ENCODE results near the gene ANKRD6. TPM values are rescaled to one million over a fixed set of nuclear protein-coding genes. Genes with fewer than 3 reads are reported as not detected.

ANKRD6 gene
- total RNA-seq, 1 experiment from 2014 or later: 25.4 TPM

DNA sequence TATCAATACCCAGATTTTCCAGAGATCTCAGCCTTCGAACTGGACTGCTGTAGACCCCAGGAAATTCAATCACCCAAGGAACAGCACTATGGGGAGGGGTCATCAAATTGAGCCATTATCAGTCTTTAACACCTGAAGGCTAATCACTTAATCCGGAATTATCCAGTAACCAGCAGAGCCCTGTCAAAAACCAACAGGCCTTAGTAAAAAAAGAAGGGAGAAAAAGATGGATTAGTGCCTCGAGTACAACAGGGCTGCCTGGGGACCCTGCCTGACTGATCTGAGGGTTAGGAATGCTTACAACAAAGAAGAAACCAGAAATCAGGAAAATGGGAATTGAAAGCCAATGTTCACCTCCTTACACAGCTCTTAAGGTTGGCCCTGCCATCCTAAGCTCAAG lies 28.4 kb upstream of the ANKRD6 start:
- ChIA-PET POLR2A (ENCODE audit: low non-redundant PET) (no interaction called here), CTCF (no interaction called here)
- no TSS peak for BruUV-seq (replicated peaks)
- no peaks in the 10 kb centered on the region for H3K36me3 ChIP-seq (ENCODE audit: insufficient read depth, low read length, poor library complexity, severe bottlenecking)
- no peak overlapping the region for H3K4me3 ChIP-seq (ENCODE audit: low read depth, low read length, poor library complexity, severe bottlenecking)
- no peak for DNase-seq (ENCODE audit: low spot score)
- no peaks in the 10 kb centered on the region for H3K27me3 ChIP-seq (replicated peaks; ENCODE audit: insufficient read depth, low read depth, low read length, poor library complexity)
- TF ChIP-seq, protein P1, sequence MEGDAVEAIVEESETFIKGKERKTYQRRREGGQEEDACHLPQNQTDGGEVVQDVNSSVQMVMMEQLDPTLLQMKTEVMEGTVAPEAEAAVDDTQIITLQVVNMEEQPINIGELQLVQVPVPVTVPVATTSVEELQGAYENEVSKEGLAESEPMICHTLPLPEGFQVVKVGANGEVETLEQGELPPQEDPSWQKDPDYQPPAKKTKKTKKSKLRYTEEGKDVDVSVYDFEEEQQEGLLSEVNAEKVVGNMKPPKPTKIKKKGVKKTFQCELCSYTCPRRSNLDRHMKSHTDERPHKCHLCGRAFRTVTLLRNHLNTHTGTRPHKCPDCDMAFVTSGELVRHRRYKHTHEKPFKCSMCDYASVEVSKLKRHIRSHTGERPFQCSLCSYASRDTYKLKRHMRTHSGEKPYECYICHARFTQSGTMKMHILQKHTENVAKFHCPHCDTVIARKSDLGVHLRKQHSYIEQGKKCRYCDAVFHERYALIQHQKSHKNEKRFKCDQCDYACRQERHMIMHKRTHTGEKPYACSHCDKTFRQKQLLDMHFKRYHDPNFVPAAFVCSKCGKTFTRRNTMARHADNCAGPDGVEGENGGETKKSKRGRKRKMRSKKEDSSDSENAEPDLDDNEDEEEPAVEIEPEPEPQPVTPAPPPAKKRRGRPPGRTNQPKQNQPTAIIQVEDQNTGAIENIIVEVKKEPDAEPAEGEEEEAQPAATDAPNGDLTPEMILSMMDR (conservative IDR thresholded peaks at IDR 0.05; ENCODE audit: low read depth, low read length): no peak
- no peak for TF ChIP-seq EZH2 (IDR thresholded peaks at IDR 0.05; ENCODE audit: borderline replicate concordance, low read depth, low read length, poor library complexity, severe bottlenecking)
- H3K9me3 ChIP-seq (ENCODE audit: low read depth, low read length, poor library complexity, severe bottlenecking): no peaks in the 10 kb centered on the region
- intact Hi-C loops (cut with micrococcal nuclease; ENCODE audit: unreplicated experiment): no loop called here
- H3K4me1 ChIP-seq (ENCODE audit: insufficient read depth, low read length, poor library complexity, severe bottlenecking): no peaks in the 10 kb centered on the region
- no peak overlapping the region for H3K27ac ChIP-seq (ENCODE audit: low read depth, low read length, poor library complexity, severe bottlenecking)

- TF ChIP-seq, protein P1 (conservative IDR thresholded peaks at IDR 0.05; ENCODE audit: low read depth, low read length): no peak
- TF ChIP-seq EZH2 (IDR thresholded peaks at IDR 0.05; ENCODE audit: borderline replicate concordance, low read depth, low read length, poor library complexity, severe bottlenecking): no peak
- ChIA-PET CTCF (no interaction called here), POLR2A (ENCODE audit: low non-redundant PET) (no interaction called here)
- Histone ChIP-seq H3K9me3 (ENCODE audit: low read depth, low read length, poor library complexity, severe bottlenecking) (no peaks in the 10 kb centered on the region), H3K4me3 (ENCODE audit: low read depth, low read length, poor library complexity, severe bottlenecking) (no peak overlapping the region), H3K4me1 (ENCODE audit: insufficient read depth, low read length, poor library complexity, severe bottlenecking) (peaks cover 7% of the 10 kb centered on the region), H3K27ac (ENCODE audit: low read depth, low read length, poor library complexity, severe bottlenecking) (no peak overlapping the region), H3K36me3 (ENCODE audit: insufficient read depth, low read length, poor library complexity, severe bottlenecking) (no peaks in the 10 kb centered on the region), H3K27me3 (replicated peaks; ENCODE audit: insufficient read depth, low read depth, low read length, poor library complexity) (no peaks in the 10 kb centered on the region)
- no peak for DNase-seq (ENCODE audit: low spot score)
- intact Hi-C loops (cut with micrococcal nuclease; ENCODE audit: unreplicated experiment): no loop called here
- no TSS peak for BruUV-seq (replicated peaks)
Measured at GRCh38 chr6:89406141-89406540, 26.8 kb upstream of the ANKRD6 start.

- peaks cover 17% of the 10 kb centered on the region for H3K4me1 ChIP-seq (ENCODE audit: insufficient read depth, low read length, poor library complexity, severe bottlenecking)
- no peak overlapping the region for H3K4me3 ChIP-seq (ENCODE audit: low read depth, low read length, poor library complexity, severe bottlenecking)
Measured at GRCh38 chr6:89409461-89410035, 23.4 kb upstream of the ANKRD6 start.

More at GRCh38 chr6:89409461-89410035, 23.4 kb upstream of the ANKRD6 start:
- Histone ChIP-seq H3K27me3 (replicated peaks; ENCODE audit: insufficient read depth, low read depth, low read length, poor library complexity) (no peaks in the 10 kb centered on the region), H3K9me3 (ENCODE audit: low read depth, low read length, poor library complexity, severe bottlenecking) (no peaks in the 10 kb centered on the region), H3K36me3 (ENCODE audit: insufficient read depth, low read length, poor library complexity, severe bottlenecking) (no peaks in the 10 kb centered on the region), H3K27ac (ENCODE audit: low read depth, low read length, poor library complexity, severe bottlenecking) (no peak overlapping the region)
- DNase-seq (ENCODE audit: low spot score): no peak
- intact Hi-C loops (cut with micrococcal nuclease; ENCODE audit: unreplicated experiment): no loop called here
- no TSS peak for BruUV-seq (replicated peaks)
- POLR2A ChIA-PET (ENCODE audit: low non-redundant PET): no interaction called here
- CTCF ChIA-PET: no interaction called here
- TF ChIP-seq, protein P1 (conservative IDR thresholded peaks at IDR 0.05; ENCODE audit: low read depth, low read length): no peak
- no peak for TF ChIP-seq EZH2 (IDR thresholded peaks at IDR 0.05; ENCODE audit: borderline replicate concordance, low read depth, low read length, poor library complexity, severe bottlenecking)

Data from A673 (cell line).